ENCODE results near the gene EMC7. TPM values are rescaled to one million over a fixed set of nuclear protein-coding genes. Genes with fewer than 3 reads are reported as not detected.

The EMC7 gene
- total RNA-seq, 4 donors from 2014 or later: 34.6 to 49.2 (median 43.2) TPM

GRCh38 chr15:34109797-34110663 lies 8.4 kb upstream of the EMC7 start:
- no peak for TF ChIP-seq EP300 (IDR thresholded peaks at IDR 0.05)
- TF ChIP-seq, protein P1, sequence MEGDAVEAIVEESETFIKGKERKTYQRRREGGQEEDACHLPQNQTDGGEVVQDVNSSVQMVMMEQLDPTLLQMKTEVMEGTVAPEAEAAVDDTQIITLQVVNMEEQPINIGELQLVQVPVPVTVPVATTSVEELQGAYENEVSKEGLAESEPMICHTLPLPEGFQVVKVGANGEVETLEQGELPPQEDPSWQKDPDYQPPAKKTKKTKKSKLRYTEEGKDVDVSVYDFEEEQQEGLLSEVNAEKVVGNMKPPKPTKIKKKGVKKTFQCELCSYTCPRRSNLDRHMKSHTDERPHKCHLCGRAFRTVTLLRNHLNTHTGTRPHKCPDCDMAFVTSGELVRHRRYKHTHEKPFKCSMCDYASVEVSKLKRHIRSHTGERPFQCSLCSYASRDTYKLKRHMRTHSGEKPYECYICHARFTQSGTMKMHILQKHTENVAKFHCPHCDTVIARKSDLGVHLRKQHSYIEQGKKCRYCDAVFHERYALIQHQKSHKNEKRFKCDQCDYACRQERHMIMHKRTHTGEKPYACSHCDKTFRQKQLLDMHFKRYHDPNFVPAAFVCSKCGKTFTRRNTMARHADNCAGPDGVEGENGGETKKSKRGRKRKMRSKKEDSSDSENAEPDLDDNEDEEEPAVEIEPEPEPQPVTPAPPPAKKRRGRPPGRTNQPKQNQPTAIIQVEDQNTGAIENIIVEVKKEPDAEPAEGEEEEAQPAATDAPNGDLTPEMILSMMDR (IDR thresholded peaks at IDR 0.05): peak in 3 of 4 experiments; percentile 13 to 40 (median 32)
- Histone ChIP-seq H3K27me3 (peaks cover 15% of the 10 kb centered on the region), H3K4me3 (no peak overlapping the region), H3K27ac (no peak overlapping the region), H3K4me1 (no peaks in the 10 kb centered on the region), H3K9me3 (no peaks in the 10 kb centered on the region), H3K36me3 (no peaks in the 10 kb centered on the region)
- 66 to 72% methylated on average over 5 of the region's 5 CpGs for WGBS, 2 donors (ENCODE audit: low coverage in 1 of 2)
- ATAC-seq: no peak

GRCh38 chr15:34107315-34107714 lies 5.7 kb upstream of the EMC7 start:
- H3K27me3 ChIP-seq: no peaks in the 10 kb centered on the region
- no peaks in the 10 kb centered on the region for H3K9me3 ChIP-seq
- ATAC-seq: no peak
- H3K36me3 ChIP-seq: no peaks in the 10 kb centered on the region
- TF ChIP-seq POLR2AphosphoS5 (IDR thresholded peaks at IDR 0.05) (no peak), POLR2A (IDR thresholded peaks at IDR 0.05) (no peak), EP300 (IDR thresholded peaks at IDR 0.05) (no peak)
- TF ChIP-seq, protein P1 (IDR thresholded peaks at IDR 0.05): no peak
- no peak overlapping the region for H3K27ac ChIP-seq
- peaks cover 0 to 9% (median 0%) of the 10 kb centered on the region in 3 donors for H3K4me1 ChIP-seq
- WGBS, 2 donors (ENCODE audit: low coverage in 1 of 2): 89 to 90% methylated on average over 2 of the region's 2 CpGs
- H3K4me3 ChIP-seq: no peak overlapping the region

DNA sequence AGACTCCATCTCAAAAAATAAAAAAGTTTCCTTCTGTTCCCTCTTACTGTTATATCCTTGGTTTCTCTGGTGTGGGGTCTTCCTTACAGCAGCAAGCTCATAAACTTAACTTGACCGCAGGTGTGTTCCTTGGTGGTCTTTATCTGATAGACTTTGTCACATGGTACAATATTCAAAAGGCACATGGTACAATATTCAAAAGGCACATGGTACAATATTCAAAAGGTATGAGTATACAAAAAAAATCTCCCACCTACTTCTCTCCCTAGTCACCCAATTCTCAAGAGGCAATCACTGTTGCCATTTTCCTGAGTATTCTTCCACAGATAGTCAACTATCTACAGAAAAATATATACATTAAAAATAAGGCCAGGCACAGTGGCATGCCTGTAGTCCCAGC lies 4.8 kb upstream of the EMC7 start:
- ATAC-seq: no peak
- Histone ChIP-seq H3K36me3 (no peaks in the 10 kb centered on the region), H3K4me3 (no peak overlapping the region), H3K9me3 (no peaks in the 10 kb centered on the region), H3K27ac (no peak overlapping the region), H3K4me1 (peaks cover 0 to 9% (median 0%) of the 10 kb centered on the region in 3 donors), H3K27me3 (no peaks in the 10 kb centered on the region)
- WGBS, 2 donors (ENCODE audit: low coverage in 1 of 2): 86% methylated on average over 1 of the region's 1 CpG; no CpG with 5 or more reads in 1 of the 2 donors
- TF ChIP-seq, protein P1 (IDR thresholded peaks at IDR 0.05): no peak
- TF ChIP-seq EP300 (IDR thresholded peaks at IDR 0.05) (no peak), POLR2AphosphoS5 (IDR thresholded peaks at IDR 0.05) (no peak), POLR2A (IDR thresholded peaks at IDR 0.05) (no peak)

GRCh38 chr15:34102175-34102925 lies 688 bp upstream of the EMC7 start:
- Histone ChIP-seq H3K9me3 (no peaks in the 10 kb centered on the region), H3K4me1 (peaks cover 0 to 46% (median 9%) of the 10 kb centered on the region in 3 donors)
- TF ChIP-seq POLR2AphosphoS5 (IDR thresholded peaks at IDR 0.05): no peak
- TF ChIP-seq, protein P1 (IDR thresholded peaks at IDR 0.05): no peak

More at GRCh38 chr15:34102175-34102925, 688 bp upstream of the EMC7 start:
- peak; percentile 50 for ATAC-seq
- 22 to 27% methylated on average over 27 of the region's 29 CpGs for WGBS, 2 donors (ENCODE audit: low coverage in 1 of 2)
- H3K27me3 ChIP-seq: no peaks in the 10 kb centered on the region
- H3K36me3 ChIP-seq: no peaks in the 10 kb centered on the region
- H3K4me3 ChIP-seq: peak overlapping the region; percentile 88 to 90
- peak overlapping the region; percentile 66 to 91 (median 88) for H3K27ac ChIP-seq
